Natural killer cell treated with Interleukin-12 subunit alpha and Interleukin-12 subunit beta and Interleukin-15 and Interleukin-18, amount 100 ng/mL, for 72 hours (primary cell): ENCODE results near the gene CD1C. TPM values are rescaled to one million over a fixed set of nuclear protein-coding genes. Genes with fewer than 3 reads are reported as not detected.
A peak's percentile ranks its signal among the peaks of the same experiment; 100 is the strongest.
"Not testable (repeated sequence)": the region's sequence is repeated elsewhere in the genome, so short reads cannot be mapped to it uniquely, and the experiment has no call there.

Experiments
- ATAC-seq, 2 donors: fragments of 150-1000 bp; cut with Tn5 transposase in 1 of 2; sonication (Bioruptor Pico), chemical (Tn5 transposase) in 1 of 2; 2 replicates each; pipeline ENCODE4 v1.10.0; 2021
- DNase-seq: peaks from one replicate; pipeline ENCODE4 v3.0.0; 2022; ENCODE audit warnings: low spot score
- H3K27ac Mint-ChIP-seq, 2 donors: 1 replicate in 1 of 2; 2 replicates in 1 of 2; pipeline ENCODE4 v1.8.0; 2022; ENCODE audit warnings: mixed read lengths in 2 of 2, mild to moderate bottlenecking in 1 of 2, moderate library complexity in 1 of 2
- H3K27me3 Mint-ChIP-seq, 2 donors: 1 replicate in 1 of 2; 2 replicates in 1 of 2; pipeline ENCODE4 v1.8.0; 2022; ENCODE audit warnings: mixed read lengths in 2 of 2
- H3K36me3 Mint-ChIP-seq: one replicate; pipeline ENCODE4 v1.8.0; 2022; ENCODE audit warnings: mixed read lengths
- H3K4me1 Mint-ChIP-seq, 2 donors: 1 replicate in 1 of 2; 2 replicates in 1 of 2; pipeline ENCODE4 v1.8.0; 2022; ENCODE audit warnings: low read depth in 2 of 2, mixed read lengths in 2 of 2, mild to moderate bottlenecking in 1 of 2
- H3K4me3 Mint-ChIP-seq: one replicate; pipeline ENCODE4 v1.8.0; 2022; ENCODE audit warnings: mixed read lengths
- H3K9me3 Mint-ChIP-seq: 2 replicates; pipeline ENCODE4 v1.8.0; 2022; ENCODE audit warnings: mixed read lengths
- total RNA-seq, 2 donors: library from RNA; stranded (reverse); gene quantifications; one replicate each; pipeline ENCODE4 v1.2.3, GENCODE V29; 2022

The CD1C gene
- not detected for total RNA-seq

DNA sequence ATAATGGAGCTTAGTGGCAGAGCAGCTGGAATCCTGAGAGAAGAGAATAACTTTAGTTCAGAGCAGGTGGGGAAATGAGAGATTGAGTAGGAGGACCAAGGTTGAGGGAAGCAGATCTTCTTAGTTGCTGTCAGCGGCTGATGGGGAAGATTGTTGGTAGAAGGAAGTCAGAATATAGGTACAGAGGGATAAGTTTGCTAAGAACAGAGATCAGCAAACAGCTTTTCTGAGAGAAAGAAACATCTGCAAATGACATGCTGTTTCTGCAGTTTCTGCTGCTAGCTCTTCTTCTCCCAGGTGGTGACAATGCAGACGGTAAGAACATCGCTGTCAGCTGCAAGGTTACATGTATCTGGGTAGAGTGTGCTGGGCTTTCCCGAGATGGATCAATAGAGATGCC is at the start of gene CD1C:
TSS of gene CD1C (plus strand) at position 113 of the 400 bp plus-strand sequence. CDS start at position 255, 142 bp downstream.
- Mint-ChIP-seq H3K4me1 (peaks cover 14 to 22% of the 10 kb centered on the region in 2 donors), H3K9me3 (no peaks in the 10 kb centered on the region), H3K4me3 (no peak within 1 kb of the TSS), H3K36me3 (no peaks in the 10 kb centered on the region), H3K27me3 (peaks cover 9 to 16% of the 10 kb centered on the region in 2 donors), H3K27ac (no peak within 1 kb of the TSS)
- DNase-seq: no peak
- ATAC-seq: no peak

DNA sequence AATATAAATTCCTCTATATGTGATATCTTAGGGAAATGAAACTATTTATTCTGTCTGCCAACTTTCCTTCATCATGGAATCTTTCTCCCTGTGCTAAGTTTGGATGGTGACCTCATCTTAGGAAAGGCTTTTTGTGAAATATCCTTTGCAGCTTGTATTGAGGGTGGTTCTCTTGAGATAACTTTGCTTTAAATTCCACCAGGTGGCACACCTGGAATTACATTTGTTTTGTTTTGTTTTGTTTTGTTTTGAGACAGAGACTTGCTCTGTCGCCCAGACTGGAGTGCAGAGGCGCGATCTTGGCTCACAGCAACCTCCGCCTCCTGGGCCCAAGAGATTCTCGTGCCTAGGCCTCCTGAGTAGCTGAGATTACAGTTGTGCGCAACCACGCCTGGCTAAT is 43.1 kb upstream of the CD1C start:
- Mint-ChIP-seq H3K27me3 (peaks cover 51 to 66% of the 10 kb centered on the region in 2 donors), H3K4me1 (peaks cover 16 to 24% of the 10 kb centered on the region in 2 donors), H3K9me3 (no peaks in the 10 kb centered on the region), H3K27ac (no peak overlapping the region), H3K4me3 (no peak overlapping the region), H3K36me3 (peaks cover 8% of the 10 kb centered on the region)
- ATAC-seq (no peak), DNase-seq (no peak)

DNA sequence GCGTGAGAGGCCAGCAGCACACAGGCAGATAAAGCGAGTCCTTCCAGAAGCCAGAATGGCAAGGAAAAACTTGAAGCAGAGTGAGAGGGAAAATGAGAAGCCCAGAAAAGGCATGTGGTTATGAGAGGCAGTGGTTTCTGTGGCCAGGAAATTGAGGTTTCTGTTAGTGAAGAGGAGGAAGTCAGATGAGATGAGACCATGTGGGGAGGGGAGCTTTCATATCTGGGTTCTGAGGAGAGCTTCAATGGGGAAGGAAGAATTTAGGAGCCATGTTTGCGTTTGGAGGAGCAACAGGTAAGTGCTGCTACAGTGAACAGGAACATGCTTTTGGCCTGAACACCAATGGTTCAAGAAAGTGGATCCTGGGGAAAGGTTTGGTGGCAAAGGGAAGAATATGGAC is 41.6 kb upstream of the CD1C start:
- H3K27me3 Mint-ChIP-seq: peaks cover 43 to 64% of the 10 kb centered on the region in 2 donors
- H3K9me3 Mint-ChIP-seq: no peaks in the 10 kb centered on the region
- ATAC-seq (peak; percentile 75 to 79), DNase-seq (peak; percentile 64)
- peaks cover 8% of the 10 kb centered on the region for H3K36me3 Mint-ChIP-seq
- H3K27ac Mint-ChIP-seq: peak overlapping the region in 1 of 2 donors; percentile 14
- H3K4me3 Mint-ChIP-seq: peak overlapping the region; percentile 56
- peaks cover 16 to 24% of the 10 kb centered on the region in 2 donors for H3K4me1 Mint-ChIP-seq

DNA sequence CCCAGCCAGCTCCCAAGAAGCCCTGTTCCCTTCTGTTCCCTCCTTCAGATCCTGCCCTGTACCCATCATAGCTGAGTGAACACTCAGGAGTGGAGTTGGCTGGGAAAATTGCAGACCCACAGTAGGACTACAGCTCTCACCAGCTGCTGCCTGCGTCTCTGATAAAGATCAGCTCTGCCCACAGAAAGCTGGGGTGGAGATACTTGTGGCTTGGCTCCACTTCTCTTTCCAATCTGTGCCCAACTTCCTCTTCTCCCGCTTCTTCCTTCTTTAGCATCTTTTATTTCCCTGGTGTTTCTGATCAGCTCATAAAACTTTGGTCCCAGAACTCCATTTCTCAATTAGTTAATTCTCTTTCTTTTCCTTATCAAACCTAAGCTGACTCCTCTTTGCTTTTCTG is 41.0 kb upstream of the CD1C start:
- ATAC-seq (no peak), DNase-seq (no peak)
- Mint-ChIP-seq H3K9me3 (no peaks in the 10 kb centered on the region), H3K36me3 (peaks cover 8% of the 10 kb centered on the region), H3K27me3 (peaks cover 38 to 57% of the 10 kb centered on the region in 2 donors), H3K27ac (peak overlapping the region; percentile 10 to 14), H3K4me3 (peak overlapping the region; percentile 68), H3K4me1 (peaks cover 16 to 24% of the 10 kb centered on the region in 2 donors)

DNA sequence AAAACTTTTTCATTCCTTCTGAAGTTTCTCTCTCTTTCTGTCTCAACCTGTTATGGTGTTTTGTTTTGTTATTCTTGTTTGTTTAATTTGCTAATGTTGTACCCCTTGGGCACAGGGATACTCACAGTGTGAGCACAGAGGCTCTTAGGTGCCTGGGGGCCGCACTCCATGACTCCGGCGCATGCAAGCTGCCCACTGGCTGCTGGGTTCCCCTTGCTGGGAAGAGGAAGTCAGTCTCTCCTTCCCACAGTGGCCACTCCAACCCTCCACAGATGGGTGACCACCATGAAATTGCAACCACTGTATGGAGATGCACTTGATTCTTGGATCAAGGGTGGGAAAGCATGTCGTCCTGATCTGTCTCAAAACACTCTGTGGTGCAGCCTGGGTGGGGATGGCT is 40.1 kb upstream of the CD1C start:
- H3K36me3 Mint-ChIP-seq: peaks cover 8% of the 10 kb centered on the region
- H3K4me1 Mint-ChIP-seq: peaks cover 16 to 24% of the 10 kb centered on the region in 2 donors
- ATAC-seq: no peak
- H3K4me3 Mint-ChIP-seq: no peak overlapping the region
- peaks cover 30 to 53% of the 10 kb centered on the region in 2 donors for H3K27me3 Mint-ChIP-seq
- no peak for DNase-seq
- no peaks in the 10 kb centered on the region for H3K9me3 Mint-ChIP-seq
- no peak overlapping the region for H3K27ac Mint-ChIP-seq

DNA sequence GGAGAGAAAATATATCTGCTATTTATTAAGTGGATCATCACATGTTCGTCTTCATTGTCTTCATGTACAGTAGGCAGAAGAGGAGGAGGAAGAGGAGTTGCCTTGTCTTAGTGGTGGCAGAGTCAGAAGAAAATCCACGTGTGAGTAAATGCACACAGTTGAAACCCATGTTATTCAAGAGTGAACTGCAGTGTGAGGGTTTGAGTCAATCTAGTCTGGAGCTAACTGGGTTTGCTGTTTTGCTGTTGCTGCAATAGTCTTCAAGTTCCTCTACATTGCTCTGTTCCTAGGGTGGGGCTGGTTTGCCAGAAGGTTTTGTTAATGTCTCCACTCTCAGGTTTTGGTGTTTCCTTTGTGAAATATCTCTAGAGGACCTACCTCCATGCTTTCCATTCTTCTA is 38.6 kb upstream of the CD1C start:
- no peaks in the 10 kb centered on the region for H3K9me3 Mint-ChIP-seq
- H3K36me3 Mint-ChIP-seq: peaks cover 8% of the 10 kb centered on the region
- H3K4me1 Mint-ChIP-seq: peaks cover 16 to 24% of the 10 kb centered on the region in 2 donors
- peaks cover 26 to 43% of the 10 kb centered on the region in 2 donors for H3K27me3 Mint-ChIP-seq
- DNase-seq (no peak), ATAC-seq (no peak)
- H3K27ac Mint-ChIP-seq: no peak overlapping the region
- no peak overlapping the region for H3K4me3 Mint-ChIP-seq

DNA sequence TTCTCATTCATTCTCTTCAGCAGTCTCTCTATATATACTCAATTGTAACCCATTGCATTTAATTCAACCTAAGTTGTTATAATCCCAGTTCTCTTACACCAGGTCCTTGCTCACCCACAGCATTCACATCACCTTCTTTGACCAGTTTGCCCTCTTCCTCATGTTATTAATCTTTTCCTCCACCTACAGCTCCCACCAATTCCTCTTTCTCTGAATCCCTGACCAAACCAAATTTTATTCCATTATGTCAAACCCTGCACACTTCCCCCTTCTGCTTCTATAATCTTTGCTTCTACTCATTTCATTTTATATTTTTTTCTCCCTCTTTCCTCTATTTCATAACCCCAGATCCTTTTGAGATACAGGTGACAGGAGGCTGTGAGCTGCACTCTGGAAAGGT is 34.1 kb upstream of the CD1C start:
- Mint-ChIP-seq H3K36me3 (peaks cover 1% of the 10 kb centered on the region), H3K27me3 (peaks cover 28 to 29% of the 10 kb centered on the region in 2 donors), H3K9me3 (no peaks in the 10 kb centered on the region), H3K4me3 (no peak overlapping the region), H3K4me1 (peaks cover 0 to 5% of the 10 kb centered on the region in 2 donors), H3K27ac (no peak overlapping the region)
- ATAC-seq (no peak), DNase-seq (no peak)

DNA sequence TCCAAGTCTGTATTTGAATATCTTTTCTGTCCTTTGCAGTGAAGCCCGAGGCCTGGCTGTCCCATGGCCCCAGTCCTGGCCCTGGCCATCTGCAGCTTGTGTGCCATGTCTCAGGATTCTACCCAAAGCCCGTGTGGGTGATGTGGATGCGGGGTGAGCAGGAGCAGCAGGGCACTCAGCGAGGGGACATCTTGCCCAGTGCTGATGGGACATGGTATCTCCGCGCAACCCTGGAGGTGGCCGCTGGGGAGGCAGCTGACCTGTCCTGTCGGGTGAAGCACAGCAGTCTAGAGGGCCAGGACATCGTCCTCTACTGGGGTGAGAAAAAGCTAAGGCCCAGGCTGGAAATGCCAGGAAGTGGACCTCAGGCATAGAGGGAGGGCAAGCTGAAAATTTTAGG is 33.0 kb upstream of the CD1C start:
- not testable (repeated sequence) for H3K36me3 Mint-ChIP-seq, H3K9me3 Mint-ChIP-seq, ATAC-seq, H3K4me3 Mint-ChIP-seq, H3K27ac Mint-ChIP-seq, H3K4me1 Mint-ChIP-seq, DNase-seq
- peaks cover 30% of the 10 kb centered on the region in 2 donors for H3K27me3 Mint-ChIP-seq

DNA sequence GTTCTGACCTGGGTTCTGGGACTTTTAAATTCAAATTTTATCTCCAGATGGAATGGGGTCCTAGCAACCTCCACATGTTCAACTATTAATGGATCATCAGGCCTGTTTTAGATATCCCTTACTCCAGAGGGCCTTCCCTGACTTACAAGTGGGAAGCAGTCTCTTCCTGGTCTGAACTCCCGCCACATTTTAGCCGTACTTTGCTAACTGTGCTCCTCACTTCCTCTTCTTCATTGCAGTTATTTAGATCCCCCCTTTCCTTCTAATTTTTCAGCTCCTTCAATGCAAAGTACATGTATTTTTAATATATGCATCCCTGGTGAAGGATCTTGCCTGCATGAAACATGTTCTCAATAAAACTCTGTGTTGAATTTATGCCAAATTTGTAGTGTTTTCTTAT is 31.8 kb upstream of the CD1C start:
- DNase-seq: no peak
- H3K4me1 Mint-ChIP-seq: no peaks in the 10 kb centered on the region
- ATAC-seq: no peak
- H3K27me3 Mint-ChIP-seq: peaks cover 33 to 37% of the 10 kb centered on the region in 2 donors
- H3K27ac Mint-ChIP-seq: no peak overlapping the region
- H3K36me3 Mint-ChIP-seq: no peaks in the 10 kb centered on the region
- H3K4me3 Mint-ChIP-seq: no peak overlapping the region
- H3K9me3 Mint-ChIP-seq: no peaks in the 10 kb centered on the region

DNA sequence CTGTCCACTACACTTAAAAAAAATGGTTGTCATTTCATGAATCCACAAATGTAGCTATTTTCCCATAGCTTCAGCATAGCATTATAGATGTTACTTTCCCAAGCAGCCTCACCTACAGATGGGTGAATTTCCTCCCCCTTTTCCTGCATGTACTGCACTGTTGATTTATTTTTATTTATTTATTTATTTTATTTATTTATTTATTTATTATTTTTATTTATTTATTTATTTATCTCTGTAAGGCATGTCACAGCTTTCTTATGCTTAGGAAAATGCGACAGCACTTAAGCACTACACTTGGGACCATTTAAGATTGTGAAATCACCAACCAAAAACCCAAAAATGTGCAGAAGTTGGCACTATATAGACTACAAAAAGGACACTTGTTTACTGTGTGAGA is 30.6 kb upstream of the CD1C start:
- Mint-ChIP-seq H3K27ac (no peak overlapping the region), H3K9me3 (no peaks in the 10 kb centered on the region), H3K27me3 (peaks cover 35 to 37% of the 10 kb centered on the region in 2 donors), H3K36me3 (no peaks in the 10 kb centered on the region), H3K4me1 (no peaks in the 10 kb centered on the region), H3K4me3 (no peak overlapping the region)
- ATAC-seq (no peak), DNase-seq (no peak)

DNA sequence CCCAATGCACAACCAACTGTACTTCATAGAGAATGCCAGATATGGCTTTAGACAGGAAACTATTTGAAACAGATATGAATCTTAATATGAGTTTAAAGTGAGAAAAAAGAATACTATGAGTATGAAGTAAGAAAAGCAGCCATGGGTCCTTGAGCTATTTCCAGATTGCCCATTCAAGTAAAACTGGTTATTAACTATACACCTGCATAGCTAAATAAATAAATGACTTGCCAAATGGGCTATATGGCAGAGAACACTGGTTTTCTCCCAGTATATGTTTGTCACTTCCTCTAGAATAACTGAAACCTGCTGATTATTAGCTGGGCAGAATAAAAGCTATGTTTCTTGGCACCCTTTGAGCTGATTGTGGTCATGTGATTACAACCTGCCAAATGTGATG is 17.0 kb upstream of the CD1C start:
- DNase-seq (no peak), ATAC-seq (no peak)
- Mint-ChIP-seq H3K27ac (no peak overlapping the region), H3K27me3 (peaks cover 0 to 9% of the 10 kb centered on the region in 2 donors), H3K9me3 (no peaks in the 10 kb centered on the region), H3K4me3 (no peak overlapping the region), H3K36me3 (no peaks in the 10 kb centered on the region), H3K4me1 (peaks cover 0 to 4% of the 10 kb centered on the region in 2 donors)

DNA sequence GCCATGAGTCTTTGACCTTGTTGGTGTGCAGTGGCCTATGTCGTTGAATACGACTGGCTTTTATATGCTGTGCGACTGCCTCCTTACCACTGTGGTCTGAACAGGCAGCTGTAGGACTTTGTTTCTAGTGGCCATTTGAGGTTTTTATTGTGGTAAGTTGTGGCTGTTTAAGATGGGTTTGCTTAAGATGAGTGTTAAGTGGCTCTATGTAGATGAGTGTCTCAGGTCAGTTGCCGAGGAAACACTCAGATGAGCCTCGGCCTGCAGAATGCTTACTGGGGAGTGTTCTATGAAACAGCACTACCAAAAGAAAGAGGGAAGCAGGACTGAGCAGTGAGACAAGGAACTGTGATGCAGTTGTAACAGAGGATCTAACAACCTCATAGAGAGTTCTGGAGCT is 14.9 kb upstream of the CD1C start:
- Mint-ChIP-seq H3K27ac (no peak overlapping the region), H3K4me3 (no peak overlapping the region), H3K27me3 (peaks cover 3 to 6% of the 10 kb centered on the region in 2 donors), H3K4me1 (peaks cover 0 to 4% of the 10 kb centered on the region in 2 donors), H3K36me3 (peaks cover 5% of the 10 kb centered on the region), H3K9me3 (no peaks in the 10 kb centered on the region)
- no peak for ATAC-seq
- DNase-seq: no peak

DNA sequence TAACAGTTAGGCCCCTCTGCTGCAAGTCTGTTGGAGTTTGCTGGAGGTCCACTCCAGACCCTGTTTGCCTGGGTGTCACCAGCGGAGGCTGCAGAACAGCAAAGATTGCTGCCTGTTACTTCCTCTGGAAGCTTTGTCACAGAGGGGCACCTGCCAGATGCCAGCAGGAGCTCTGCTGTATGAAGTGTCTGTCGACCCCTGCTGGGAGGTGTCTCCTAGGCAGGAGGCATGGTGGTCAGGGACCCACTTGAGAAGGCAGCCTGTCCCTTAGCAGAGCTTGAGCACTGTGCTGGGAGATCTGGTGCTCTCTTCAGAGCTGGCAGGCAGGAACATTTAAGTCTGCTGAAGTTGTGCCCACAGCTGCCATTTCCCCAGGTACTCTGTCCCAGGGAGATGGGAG is 7.3 kb upstream of the CD1C start:
- Mint-ChIP-seq H3K4me1 (peaks cover 14 to 28% of the 10 kb centered on the region in 2 donors), H3K27me3 (peaks cover 28 to 39% of the 10 kb centered on the region in 2 donors), H3K36me3 (peaks cover 14% of the 10 kb centered on the region)
- not testable (repeated sequence) for DNase-seq, H3K27ac Mint-ChIP-seq, H3K9me3 Mint-ChIP-seq, H3K4me3 Mint-ChIP-seq, ATAC-seq

DNA sequence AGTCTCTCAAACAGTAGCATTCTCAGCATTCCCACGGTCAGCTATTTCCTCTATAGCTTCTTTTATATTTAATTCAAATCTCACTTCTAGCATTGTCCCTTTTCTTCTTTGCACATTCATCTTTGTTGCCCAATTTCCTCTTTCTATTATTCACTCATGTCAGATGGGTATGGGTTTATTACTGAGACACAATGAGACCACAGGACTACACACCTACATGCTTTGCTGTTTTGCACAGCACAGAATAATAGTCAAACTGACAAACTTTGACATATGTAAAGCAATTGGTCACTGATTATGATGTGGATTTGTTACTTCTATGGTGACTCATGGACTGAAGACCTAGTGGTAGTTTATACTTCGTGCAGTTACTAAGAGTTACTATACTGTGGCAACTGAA is 5.8 kb upstream of the CD1C start:
- Mint-ChIP-seq H3K9me3 (peaks cover 8% of the 10 kb centered on the region), H3K27me3 (peaks cover 31 to 33% of the 10 kb centered on the region in 2 donors), H3K4me3 (no peak overlapping the region), H3K27ac (no peak overlapping the region), H3K36me3 (peaks cover 10% of the 10 kb centered on the region), H3K4me1 (peaks cover 14 to 28% of the 10 kb centered on the region in 2 donors)
- ATAC-seq: peak; percentile 61 to 82
- DNase-seq: no peak

DNA sequence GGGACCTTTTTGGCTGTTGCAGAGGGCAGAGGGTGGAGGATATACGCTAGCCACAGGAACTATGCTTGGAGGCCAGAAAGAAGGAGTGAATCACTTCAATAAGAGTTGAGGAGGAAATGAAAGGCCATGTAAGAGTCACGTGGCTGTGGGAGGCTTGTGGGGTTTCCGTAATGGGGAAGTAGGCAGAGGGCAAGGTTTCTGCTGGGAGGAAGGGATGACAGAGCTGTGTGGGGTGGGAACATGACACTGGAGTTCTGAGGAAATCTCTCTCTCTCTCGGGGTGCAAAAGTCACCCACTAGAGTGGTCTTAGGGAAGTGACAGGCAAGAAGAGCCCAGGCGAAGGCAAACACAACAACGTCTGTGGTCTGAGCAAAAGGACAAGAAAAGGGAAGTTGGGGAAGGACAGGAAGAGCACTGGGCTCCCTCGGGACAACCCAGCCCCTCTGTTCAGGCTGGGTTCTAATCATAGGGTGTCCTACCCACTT is 3.9 kb upstream of the CD1C start:
- Mint-ChIP-seq H3K4me1 (peaks cover 14 to 28% of the 10 kb centered on the region in 2 donors), H3K36me3 (peaks cover 10% of the 10 kb centered on the region), H3K9me3 (peaks cover 8% of the 10 kb centered on the region), H3K27me3 (peaks cover 31 to 33% of the 10 kb centered on the region in 2 donors), H3K4me3 (peak overlapping the region; percentile 66), H3K27ac (peak overlapping the region; percentile 20 to 57)
- no peak for DNase-seq
- ATAC-seq: peak; percentile 50 to 67
